B cell (primary cell): ENCODE measurements around the gene MBNL1. TPM values are rescaled to one million over a fixed set of nuclear protein-coding genes. Genes with fewer than 3 reads are reported as not detected.

Experiments
- ATAC-seq: fragments of 200-7000 bp; cut with Tn5 transposase; one replicate; pipeline ENCODE4 v1.10.0; 2021; ENCODE audit warnings: low read depth, mild to moderate bottlenecking, moderate number of reproducible peaks, moderate library complexity
- CTCF ChIA-PET: fragments of 350-600 bp; sonication (Branson Sonifier 250); formaldehyde crosslinking; loops from one replicate; lab custom pipeline; 2021; ENCODE audit warnings: antibody characterized with exemption, inconsistent platforms; lab: Charles Lee
- POLR2A ChIA-PET: fragments of 350-600 bp; sonication (Branson Sonifier 250); formaldehyde crosslinking; loops from one replicate; lab custom pipeline; 2021; ENCODE audit warnings: antibody characterized with exemption; lab: Charles Lee
- DNase-seq: peaks from one replicate; pipeline ENCODE4 v3.0.0; 2013
- H2AFZ ChIP-seq: 2 replicates; pipeline ENCODE4 v1.6.1; 2012; ENCODE audit warnings: mild to moderate bottlenecking, low read depth, low read length; ENCODE audit not compliant: insufficient read depth, poor library complexity, severe bottlenecking
- H3K27ac ChIP-seq, 2 donors: 1 replicate in 1 of 2; 2 replicates in 1 of 2; pipeline ENCODE4 v1.5.1; 2012 to 2013; ENCODE audit warnings: low read length in 2 of 2, mild to moderate bottlenecking in 2 of 2, moderate library complexity in 1 of 2
- H3K27me3 ChIP-seq, 4 experiments: fragments of 200-600 bp in 1 of 4; sonication (generic) in 1 of 4; replicated peaks in 1 of 4; 1 replicate in 2 of 4; 2 replicates in 2 of 4; pipeline versions ENCODE4 v1.6.1 to v1.7.0; 2013 to 2016; ENCODE audit warnings: low read length in 3 of 4, mild to moderate bottlenecking in 2 of 4, mixed read lengths in 1 of 4, moderate library complexity in 1 of 4; ENCODE audit not compliant: insufficient read depth in 4 of 4, control insufficient read depth in 3 of 4; ENCODE audit errors: control extremely low read depth in 1 of 4
- H3K36me3 ChIP-seq, 2 experiments: replicated peaks in 1 of 2; 1 replicate in 1 of 2; 2 replicates in 1 of 2; pipeline versions ENCODE4 v1.6.1 to v1.7.1; 2013; ENCODE audit warnings: low read length in 1 of 2; ENCODE audit not compliant: insufficient read depth in 2 of 2, control insufficient read depth in 1 of 2; ENCODE audit errors: control extremely low read depth in 1 of 2, extremely low read depth in 1 of 2
- H3K4me1 ChIP-seq, 2 donors: fragments of 200-600 bp in 1 of 2; sonication (generic) in 1 of 2; 1 replicate in 1 of 2; 2 replicates in 1 of 2; pipeline versions ENCODE4 v1.5.1 to v1.6.1; 2013 to 2017; ENCODE audit warnings: low read length in 2 of 2; ENCODE audit not compliant: control insufficient read depth in 2 of 2, insufficient read depth in 2 of 2
- H3K4me2 ChIP-seq: replicated peaks from 2 replicates; pipeline ENCODE3; 2012; ENCODE audit warnings: mild to moderate bottlenecking, low read depth, low read length; ENCODE audit not compliant: poor library complexity, severe bottlenecking
- H3K4me3 ChIP-seq, 5 experiments: fragments of 200-600 bp in 1 of 5; sonication (generic) in 1 of 5; 1 replicate in 3 of 5; 2 replicates in 2 of 5; pipeline versions ENCODE4 v1.5.1 to v1.7.0; 2011 to 2016; ENCODE audit warnings: low read length in 4 of 5, mild to moderate bottlenecking in 4 of 5, low read depth in 2 of 5, control low read depth in 1 of 5, moderate library complexity in 1 of 5; ENCODE audit not compliant: insufficient read depth in 1 of 5; ENCODE audit errors: control extremely low read depth in 1 of 5, extremely low read depth in 1 of 5
- H3K79me2 ChIP-seq: fragments of 200-600 bp; sonication (generic); one replicate; pipeline ENCODE4 v1.6.0; 2016; ENCODE audit warnings: low read length; ENCODE audit not compliant: control insufficient read depth, insufficient read depth
- H3K9ac ChIP-seq: fragments of 200-600 bp; sonication (generic); 2 replicates; pipeline ENCODE4 v1.6.1; 2017; ENCODE audit warnings: mild to moderate bottlenecking, low read length, moderate library complexity
- H3K9me3 ChIP-seq, 3 donors: one replicate each; pipeline versions ENCODE4 v1.6.1 to v1.7.1; 2013; ENCODE audit warnings: low read length in 2 of 3; ENCODE audit not compliant: control insufficient read depth in 2 of 3, insufficient read depth in 1 of 3; ENCODE audit errors: control extremely low read depth in 1 of 3
- H4K20me1 ChIP-seq: 2 replicates; pipeline ENCODE4 v1.6.0; 2012; ENCODE audit warnings: mild to moderate bottlenecking, low read length; ENCODE audit not compliant: insufficient read depth, control insufficient read depth, poor library complexity, severe bottlenecking
- H3K27ac Mint-ChIP-seq: one replicate; pipeline ENCODE4 v1.8.0; 2021; ENCODE audit warnings: mixed read lengths
- H3K27me3 Mint-ChIP-seq: one replicate; pipeline ENCODE4 v1.8.0; 2021; ENCODE audit warnings: mixed read lengths
- H3K4me1 Mint-ChIP-seq: one replicate; pipeline ENCODE4 v1.8.0; 2021; ENCODE audit warnings: mixed read lengths
- H3K4me3 Mint-ChIP-seq: one replicate; pipeline ENCODE4 v1.8.0; 2021; ENCODE audit warnings: mixed read lengths
- H3K9me3 Mint-ChIP-seq: one replicate; pipeline ENCODE4 v1.8.0; 2022; ENCODE audit warnings: mixed read lengths; ENCODE audit not compliant: insufficient read depth
- EZH2 ChIP-seq: IDR thresholded peaks from 2 replicates; pipeline ENCODE4 v1.6.1; 2012; ENCODE audit warnings: borderline replicate concordance, low read depth, mild to moderate bottlenecking, moderate library complexity, low read length; ENCODE audit not compliant: insufficient read depth, poor library complexity, severe bottlenecking
- WGBS: methylation state at CpG from one replicate; pipeline ENCODE4 v1.1.5; 2013; ENCODE audit warnings: missing lambda C conversion rate; ENCODE audit not compliant: insufficient coverage; 5-methylcytosine and 5-hydroxymethylcytosine counted together
- intact Hi-C: fragments of 100-400 bp; cut with micrococcal nuclease; formaldehyde crosslinking; loops from one replicate; pipeline ENCODE4 v1.10.0; 2022
- polyA plus RNA-seq: library from polyadenylated mRNA; depleted of rRNA; stranded (reverse); fragments of >200 nt; gene quantifications from 2 replicates; pipeline ENCODE4 v1.2.3, GENCODE V29; 2012
- total RNA-seq, 2 donors: library from RNA; stranded (reverse); fragments of 120-200 nt in 1 of 2; gene quantifications; 1 replicate in 1 of 2; 2 replicates in 1 of 2; pipeline versions ENCODE4 v1.2.3 to v1.2.4, GENCODE V29; 2013 to 2022
- TF ChIP-seq, protein P1 (sequence below): fragments of 200-600 bp; IDR thresholded peaks from one replicate; pipeline ENCODE4 v1.8.0; 2022; ENCODE audit warnings: antibody characterized with exemption, mild to moderate bottlenecking

Gene MBNL1
- total and polyA plus RNA-seq, 2 donors (not counting 1 experiment from before 2014, with no cell fraction given): 195 to 505 TPM

GRCh38 chr3:152405915-152406802, 137.4 kb downstream of the MBNL1 start:
- no peak overlapping the region for H2AFZ ChIP-seq
- H3K36me3 ChIP-seq: peaks cover 0 to 7% of the 10 kb centered on the region in 2 experiments
- peaks cover 33% of the 10 kb centered on the region for H4K20me1 ChIP-seq
- no peak overlapping the region for H3K4me3 Mint-ChIP-seq
- POLR2A ChIA-PET: no interaction called here
- H3K9me3 Mint-ChIP-seq: no peaks in the 10 kb centered on the region
- ATAC-seq (no peak), DNase-seq (no peak)
- CTCF ChIA-PET: interaction anchor here (1.3 to 1.8 kb wide), 3 partner anchors 12 to 222 kb away, joined by 4 to 7 read pairs (median 5); no protein-coding TSS in a partner anchor
- H3K27me3 ChIP-seq: no peaks in the 10 kb centered on the region
- peak overlapping the region in 1 of 2 donors; percentile 63 for H3K27ac ChIP-seq
- peaks cover 7 to 37% of the 10 kb centered on the region in 2 donors for H3K4me1 ChIP-seq
- TF ChIP-seq EZH2: no peak
- TF ChIP-seq, protein P1, sequence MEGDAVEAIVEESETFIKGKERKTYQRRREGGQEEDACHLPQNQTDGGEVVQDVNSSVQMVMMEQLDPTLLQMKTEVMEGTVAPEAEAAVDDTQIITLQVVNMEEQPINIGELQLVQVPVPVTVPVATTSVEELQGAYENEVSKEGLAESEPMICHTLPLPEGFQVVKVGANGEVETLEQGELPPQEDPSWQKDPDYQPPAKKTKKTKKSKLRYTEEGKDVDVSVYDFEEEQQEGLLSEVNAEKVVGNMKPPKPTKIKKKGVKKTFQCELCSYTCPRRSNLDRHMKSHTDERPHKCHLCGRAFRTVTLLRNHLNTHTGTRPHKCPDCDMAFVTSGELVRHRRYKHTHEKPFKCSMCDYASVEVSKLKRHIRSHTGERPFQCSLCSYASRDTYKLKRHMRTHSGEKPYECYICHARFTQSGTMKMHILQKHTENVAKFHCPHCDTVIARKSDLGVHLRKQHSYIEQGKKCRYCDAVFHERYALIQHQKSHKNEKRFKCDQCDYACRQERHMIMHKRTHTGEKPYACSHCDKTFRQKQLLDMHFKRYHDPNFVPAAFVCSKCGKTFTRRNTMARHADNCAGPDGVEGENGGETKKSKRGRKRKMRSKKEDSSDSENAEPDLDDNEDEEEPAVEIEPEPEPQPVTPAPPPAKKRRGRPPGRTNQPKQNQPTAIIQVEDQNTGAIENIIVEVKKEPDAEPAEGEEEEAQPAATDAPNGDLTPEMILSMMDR: no peak
- no peak overlapping the region for H3K4me3 ChIP-seq
- no CpG with 5 or more reads among the region's 3 CpGs for WGBS
- H3K9ac ChIP-seq: no peak overlapping the region
- intact Hi-C loops: no loop called here
- H3K4me2 ChIP-seq: no peak overlapping the region
- peaks cover 95% of the 10 kb centered on the region for H3K79me2 ChIP-seq
- H3K27ac Mint-ChIP-seq: peak overlapping the region; percentile 47
- H3K9me3 ChIP-seq: no peaks in the 10 kb centered on the region
- H3K27me3 Mint-ChIP-seq: no peaks in the 10 kb centered on the region
- H3K4me1 Mint-ChIP-seq: peaks cover 64% of the 10 kb centered on the region

DNA sequence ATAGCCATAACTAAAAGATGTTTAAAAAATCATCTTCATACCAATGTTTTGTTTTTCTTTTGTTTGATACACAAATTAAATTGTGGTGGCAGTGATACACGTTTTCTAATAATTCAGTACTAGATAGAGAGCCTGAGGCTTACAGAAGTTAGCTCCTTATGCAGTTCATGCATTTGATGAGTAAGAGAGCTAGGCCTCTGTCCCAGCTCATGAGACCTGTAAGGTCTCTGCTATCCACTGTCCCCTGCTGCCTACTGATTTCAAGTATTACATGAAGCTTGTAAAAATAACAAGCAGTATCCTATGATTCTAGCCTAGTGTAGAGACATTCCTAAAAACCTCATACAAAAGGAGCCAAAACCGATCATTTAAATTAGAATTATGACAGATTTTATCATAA, 144.5 kb downstream of the MBNL1 start:
- WGBS: no CpG with 5 or more reads among the region's 2 CpGs
- no peaks in the 10 kb centered on the region for H3K9me3 Mint-ChIP-seq
- H3K4me2 ChIP-seq: no peak overlapping the region
- H3K36me3 ChIP-seq: peaks cover 3 to 41% of the 10 kb centered on the region in 2 experiments
- peaks cover 21% of the 10 kb centered on the region for H4K20me1 ChIP-seq
- peaks cover 0 to 8% of the 10 kb centered on the region in 2 donors for H3K4me1 ChIP-seq
- no peaks in the 10 kb centered on the region for H3K27me3 Mint-ChIP-seq
- POLR2A ChIA-PET: no interaction called here
- peak overlapping the region in 1 of 2 donors; percentile 52 for H3K27ac ChIP-seq
- H3K79me2 ChIP-seq: peaks cover 95% of the 10 kb centered on the region
- no peak overlapping the region for H3K9ac ChIP-seq
- H3K27me3 ChIP-seq: no peaks in the 10 kb centered on the region
- TF ChIP-seq, protein P1: no peak
- no peak for TF ChIP-seq EZH2
- CTCF ChIA-PET: no interaction called here
- no peak overlapping the region for H3K4me3 ChIP-seq
- no peak overlapping the region for H2AFZ ChIP-seq
- DNase-seq: no peak
- H3K4me3 Mint-ChIP-seq: no peak overlapping the region
- H3K27ac Mint-ChIP-seq: peak overlapping the region; percentile 39
- H3K4me1 Mint-ChIP-seq: peaks cover 37% of the 10 kb centered on the region
- no peak for ATAC-seq
- peaks cover 0 to 1% (median 0%) of the 10 kb centered on the region in 3 donors for H3K9me3 ChIP-seq
- intact Hi-C loops: loop anchor here (5.0 kb wide), 1 partner anchor 36 kb away; no protein-coding TSS in a partner anchor
